Measurements from ENCODE around the gene GNPTG.

DNA sequence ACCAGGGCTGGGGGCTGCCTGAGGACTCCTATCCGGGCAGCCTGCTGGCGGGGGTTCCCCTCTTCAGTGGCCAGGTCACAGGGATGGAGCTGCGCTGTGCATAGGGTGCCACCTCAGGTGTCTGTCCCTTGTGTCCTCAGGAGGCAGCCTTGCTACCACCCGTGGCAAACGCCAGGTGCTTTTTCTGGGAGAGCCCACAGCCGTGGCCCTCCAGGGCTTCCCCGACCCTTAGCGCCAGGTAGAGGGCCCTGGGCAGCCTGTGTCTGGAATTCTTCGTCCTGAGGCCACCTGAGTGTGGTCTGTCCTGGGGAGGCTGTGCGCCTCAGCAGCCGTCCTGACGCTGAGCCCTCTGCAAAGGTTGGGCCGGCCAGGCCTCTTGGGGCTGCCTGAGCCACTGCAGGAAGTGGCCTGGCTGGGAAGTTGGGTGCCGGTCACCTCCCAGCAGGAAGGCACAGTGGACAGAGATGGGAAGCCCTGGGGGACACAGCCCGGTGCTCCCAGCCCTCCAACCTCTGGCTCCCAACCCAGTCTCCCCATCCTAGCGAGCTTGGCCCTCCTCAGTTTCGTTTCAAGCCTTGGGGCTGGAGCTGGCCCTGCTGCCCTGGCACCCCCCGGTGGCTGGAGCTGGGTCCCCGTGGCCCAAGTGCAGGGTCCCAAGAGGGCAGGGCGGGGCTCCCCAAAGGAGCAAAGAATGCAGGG, 25.9 kb upstream of the GNPTG start:
- TF ChIP-seq POLR2A (IDR thresholded peaks at IDR 0.05) (no peak), EP300 (IDR thresholded peaks at IDR 0.05) (no peak)
- TF ChIP-seq, protein P1, sequence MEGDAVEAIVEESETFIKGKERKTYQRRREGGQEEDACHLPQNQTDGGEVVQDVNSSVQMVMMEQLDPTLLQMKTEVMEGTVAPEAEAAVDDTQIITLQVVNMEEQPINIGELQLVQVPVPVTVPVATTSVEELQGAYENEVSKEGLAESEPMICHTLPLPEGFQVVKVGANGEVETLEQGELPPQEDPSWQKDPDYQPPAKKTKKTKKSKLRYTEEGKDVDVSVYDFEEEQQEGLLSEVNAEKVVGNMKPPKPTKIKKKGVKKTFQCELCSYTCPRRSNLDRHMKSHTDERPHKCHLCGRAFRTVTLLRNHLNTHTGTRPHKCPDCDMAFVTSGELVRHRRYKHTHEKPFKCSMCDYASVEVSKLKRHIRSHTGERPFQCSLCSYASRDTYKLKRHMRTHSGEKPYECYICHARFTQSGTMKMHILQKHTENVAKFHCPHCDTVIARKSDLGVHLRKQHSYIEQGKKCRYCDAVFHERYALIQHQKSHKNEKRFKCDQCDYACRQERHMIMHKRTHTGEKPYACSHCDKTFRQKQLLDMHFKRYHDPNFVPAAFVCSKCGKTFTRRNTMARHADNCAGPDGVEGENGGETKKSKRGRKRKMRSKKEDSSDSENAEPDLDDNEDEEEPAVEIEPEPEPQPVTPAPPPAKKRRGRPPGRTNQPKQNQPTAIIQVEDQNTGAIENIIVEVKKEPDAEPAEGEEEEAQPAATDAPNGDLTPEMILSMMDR (IDR thresholded peaks at IDR 0.05) = no peak
